ENCODE measurements around the gene EXOC6. TPM values are rescaled to one million over a fixed set of nuclear protein-coding genes. Genes with fewer than 3 reads are reported as not detected.
"Not testable (repeated sequence)": the region's sequence is repeated elsewhere in the genome, so short reads cannot be mapped to it uniquely, and the experiment has no call there.

The EXOC6 gene
- total and polyA plus RNA-seq, 4 donors = 3.0 to 17.6 (median 10.5) TPM

DNA sequence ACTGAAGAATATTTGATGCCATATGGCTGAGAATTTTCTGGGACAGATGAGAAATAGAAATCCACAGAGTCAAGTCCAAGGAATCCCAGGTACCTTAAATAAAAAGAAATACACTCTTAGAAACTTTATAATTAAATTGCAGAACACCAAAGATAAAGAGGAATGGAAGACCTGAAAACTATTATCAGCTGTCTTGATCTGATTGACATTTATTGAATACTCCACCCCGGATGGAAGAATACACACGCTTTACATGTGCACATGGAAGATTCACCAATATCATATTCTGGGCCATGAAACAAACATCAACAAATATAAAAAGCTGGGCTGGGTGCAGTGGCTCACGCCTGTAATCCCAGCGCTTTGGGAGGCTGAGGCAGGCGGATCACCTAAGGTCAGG, 81.6 kb downstream of the EXOC6 start:
- ATAC-seq (ENCODE audit: low FRiP score) = no peak
- H3K27me3 ChIP-seq (ENCODE audit: control insufficient read depth in 1 of 2, insufficient read depth in 2 of 2, low read length in 1 of 2) = no peaks in the 10 kb centered on the region
- 98 to 99% methylated on average over 5 of the region's 5 CpGs for WGBS, 2 donors
- H3K36me3 ChIP-seq (ENCODE audit: control insufficient read depth in 1 of 2, insufficient read depth in 2 of 2, low read length in 1 of 2) = no peaks in the 10 kb centered on the region
- no peaks in the 10 kb centered on the region for H3K9me3 ChIP-seq (ENCODE audit: control insufficient read depth, low read length)
- DNase-seq = no peak
- H3K4me1 ChIP-seq (ENCODE audit: control insufficient read depth in 1 of 2, insufficient read depth in 2 of 2, low read length in 2 of 2) = no peaks in the 10 kb centered on the region
- intact Hi-C loops (cut with DNase I) = no loop called here
- no peak overlapping the region for H3K4me3 ChIP-seq (ENCODE audit: low read length in 2 of 2)
- no peak overlapping the region for H3K27ac ChIP-seq (ENCODE audit: low read depth in 1 of 2, low read length in 2 of 2)

- WGBS, 2 donors = 50 to 91% methylated on average over 1 of the region's 1 CpG
Observed at GRCh38 chr10:92931597-92931996, 83.3 kb downstream of the EXOC6 start.

DNA sequence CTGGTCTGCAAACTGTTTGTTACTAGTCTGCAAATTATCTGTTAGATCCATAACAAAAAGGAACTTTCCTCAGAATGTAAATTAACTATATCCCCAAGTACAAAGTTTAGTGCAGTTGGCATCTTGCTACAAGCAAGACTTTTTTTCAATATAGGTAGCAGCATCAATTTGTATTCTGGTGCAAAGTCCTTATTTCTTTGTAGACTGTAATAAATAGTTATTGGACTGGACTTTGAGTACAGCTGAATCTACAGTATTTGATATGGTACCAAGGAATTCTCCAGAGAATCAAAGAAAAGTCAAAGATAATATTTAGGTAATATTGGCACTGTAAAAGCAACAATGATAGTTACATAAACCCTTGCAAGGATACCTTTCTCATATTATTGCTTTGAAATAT, 89.6 kb downstream of the EXOC6 start:
- Histone ChIP-seq H3K36me3 (ENCODE audit: control insufficient read depth in 1 of 2, insufficient read depth in 2 of 2, low read length in 1 of 2) (no peaks in the 10 kb centered on the region), H3K27ac (ENCODE audit: low read depth in 1 of 2, low read length in 2 of 2) (no peak overlapping the region), H3K4me3 (ENCODE audit: low read length in 2 of 2) (no peak overlapping the region), H3K27me3 (ENCODE audit: control insufficient read depth in 1 of 2, insufficient read depth in 2 of 2, low read length in 1 of 2) (no peaks in the 10 kb centered on the region), H3K4me1 (ENCODE audit: control insufficient read depth in 1 of 2, insufficient read depth in 2 of 2, low read length in 2 of 2) (no peaks in the 10 kb centered on the region), H3K9me3 (ENCODE audit: control insufficient read depth, low read length) (no peaks in the 10 kb centered on the region)
- intact Hi-C loops (cut with DNase I) = no loop called here
- DNase-seq (no peak), ATAC-seq (ENCODE audit: low FRiP score) (no peak)

More at GRCh38 chr10:92931597-92931996, 83.3 kb downstream of the EXOC6 start:
- Histone ChIP-seq H3K4me1 (ENCODE audit: control insufficient read depth in 1 of 2, insufficient read depth in 2 of 2, low read length in 2 of 2) (no peaks in the 10 kb centered on the region), H3K36me3 (ENCODE audit: control insufficient read depth in 1 of 2, insufficient read depth in 2 of 2, low read length in 1 of 2) (no peaks in the 10 kb centered on the region), H3K9me3 (ENCODE audit: control insufficient read depth, low read length) (no peaks in the 10 kb centered on the region), H3K27me3 (ENCODE audit: control insufficient read depth in 1 of 2, insufficient read depth in 2 of 2, low read length in 1 of 2) (no peaks in the 10 kb centered on the region), H3K4me3 (ENCODE audit: low read length in 2 of 2) (no peak overlapping the region), H3K27ac (ENCODE audit: low read depth in 1 of 2, low read length in 2 of 2) (no peak overlapping the region)
- intact Hi-C loops (cut with DNase I) = no loop called here
- no peak for ATAC-seq (ENCODE audit: low FRiP score)
- DNase-seq = no peak

GRCh38 chr10:92938841-92939240, 90.5 kb downstream of the EXOC6 start:
- no peaks in the 10 kb centered on the region for H3K4me1 ChIP-seq (ENCODE audit: control insufficient read depth in 1 of 2, insufficient read depth in 2 of 2, low read length in 2 of 2)

GRCh38 chr10:92942226-92942625, 93.9 kb downstream of the EXOC6 start:
- H3K9me3 ChIP-seq (ENCODE audit: control insufficient read depth, low read length) = no peaks in the 10 kb centered on the region
- no peaks in the 10 kb centered on the region for H3K4me1 ChIP-seq (ENCODE audit: control insufficient read depth in 1 of 2, insufficient read depth in 2 of 2, low read length in 2 of 2)
- H3K27me3 ChIP-seq (ENCODE audit: control insufficient read depth in 1 of 2, insufficient read depth in 2 of 2, low read length in 1 of 2) = no peaks in the 10 kb centered on the region
- H3K27ac ChIP-seq (ENCODE audit: low read depth in 1 of 2, low read length in 2 of 2) = no peak overlapping the region
- DNase-seq (no peak), ATAC-seq (ENCODE audit: low FRiP score) (no peak)
- intact Hi-C loops (cut with DNase I) = no loop called here
- H3K36me3 ChIP-seq (ENCODE audit: control insufficient read depth in 1 of 2, insufficient read depth in 2 of 2, low read length in 1 of 2) = peaks cover 0 to 2% of the 10 kb centered on the region in 2 donors
- H3K4me3 ChIP-seq (ENCODE audit: low read length in 2 of 2) = no peak overlapping the region

More at GRCh38 chr10:92938841-92939240, 90.5 kb downstream of the EXOC6 start:
- Histone ChIP-seq H3K27ac (ENCODE audit: low read depth in 1 of 2, low read length in 2 of 2) (no peak overlapping the region), H3K27me3 (ENCODE audit: control insufficient read depth in 1 of 2, insufficient read depth in 2 of 2, low read length in 1 of 2) (no peaks in the 10 kb centered on the region), H3K36me3 (ENCODE audit: control insufficient read depth in 1 of 2, insufficient read depth in 2 of 2, low read length in 1 of 2) (no peaks in the 10 kb centered on the region), H3K9me3 (ENCODE audit: control insufficient read depth, low read length) (no peaks in the 10 kb centered on the region), H3K4me3 (ENCODE audit: low read length in 2 of 2) (no peak overlapping the region)
- 94 to 100% methylated on average over 1 of the region's 1 CpG for WGBS, 2 donors
- ATAC-seq (ENCODE audit: low FRiP score) = no peak
- intact Hi-C loops (cut with DNase I) = no loop called here
- DNase-seq = no peak

- H3K27ac ChIP-seq (ENCODE audit: low read depth in 1 of 2, low read length in 2 of 2) = no peak overlapping the region
- H3K9me3 ChIP-seq (ENCODE audit: control insufficient read depth, low read length) = no peaks in the 10 kb centered on the region
- DNase-seq = no peak
- ATAC-seq (ENCODE audit: low FRiP score) = no peak
- WGBS, 2 donors = 97 to 98% methylated on average over 3 of the region's 3 CpGs
- H3K27me3 ChIP-seq (ENCODE audit: control insufficient read depth in 1 of 2, insufficient read depth in 2 of 2, low read length in 1 of 2) = no peaks in the 10 kb centered on the region
- H3K4me3 ChIP-seq (ENCODE audit: low read length in 2 of 2) = no peak overlapping the region
- peaks cover 0 to 2% of the 10 kb centered on the region in 2 donors for H3K36me3 ChIP-seq (ENCODE audit: control insufficient read depth in 1 of 2, insufficient read depth in 2 of 2, low read length in 1 of 2)
- intact Hi-C loops (cut with DNase I) = no loop called here
- H3K4me1 ChIP-seq (ENCODE audit: control insufficient read depth in 1 of 2, insufficient read depth in 2 of 2, low read length in 2 of 2) = no peaks in the 10 kb centered on the region
Observed at GRCh38 chr10:92946491-92946890, 98.2 kb downstream of the EXOC6 start.

GRCh38 chr10:92952573-92952972, 104.3 kb downstream of the EXOC6 start:
- ATAC-seq (ENCODE audit: low FRiP score); H3K27ac ChIP-seq (ENCODE audit: low read depth in 1 of 2, low read length in 2 of 2); DNase-seq; intact Hi-C loops (cut with DNase I); H3K36me3 ChIP-seq (ENCODE audit: control insufficient read depth in 1 of 2, insufficient read depth in 2 of 2, low read length in 1 of 2); H3K27me3 ChIP-seq (ENCODE audit: control insufficient read depth in 1 of 2, insufficient read depth in 2 of 2, low read length in 1 of 2); H3K9me3 ChIP-seq (ENCODE audit: control insufficient read depth, low read length); H3K4me3 ChIP-seq (ENCODE audit: low read length in 2 of 2); H3K4me1 ChIP-seq (ENCODE audit: control insufficient read depth in 1 of 2, insufficient read depth in 2 of 2, low read length in 2 of 2): not testable (repeated sequence)

DNA sequence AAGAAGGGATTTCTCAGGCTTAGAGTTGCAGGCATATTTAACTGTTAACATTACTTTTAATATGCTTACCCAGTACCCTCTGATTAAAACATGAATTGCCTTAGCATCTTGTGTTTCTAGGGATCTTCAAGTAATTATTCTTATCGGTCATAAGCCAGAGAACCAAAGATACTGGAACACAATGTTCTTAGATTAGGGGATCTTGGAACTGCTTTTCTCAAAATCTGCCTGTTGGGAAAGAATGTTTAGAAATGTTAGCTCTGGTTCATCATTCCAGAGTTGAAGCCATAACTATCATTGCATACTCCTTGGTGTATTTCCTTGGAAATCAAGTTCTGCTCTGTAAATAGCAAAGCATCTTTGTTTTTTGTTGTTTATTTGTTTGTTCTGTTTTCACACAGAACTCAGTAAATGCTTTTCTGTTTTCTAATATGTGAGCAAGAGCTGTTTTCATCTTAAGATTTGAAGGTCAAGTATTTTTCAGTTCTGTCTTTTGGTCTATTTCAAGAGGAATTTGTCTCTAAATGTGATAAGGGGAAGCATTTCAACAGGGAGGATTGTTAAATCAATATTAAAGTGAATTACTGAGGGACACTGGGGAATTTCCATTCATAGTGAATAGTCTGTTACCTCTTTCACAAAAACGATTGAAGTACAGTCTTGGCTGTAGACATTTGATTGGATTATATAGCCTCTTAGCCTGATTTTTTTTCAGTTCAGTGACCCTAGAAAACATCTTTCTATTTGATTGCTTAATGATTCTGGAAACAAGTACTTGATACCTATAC, 109.1 kb downstream of the EXOC6 start:
- H3K4me1 ChIP-seq (ENCODE audit: control insufficient read depth in 1 of 2, insufficient read depth in 2 of 2, low read length in 2 of 2) = no peaks in the 10 kb centered on the region
- no peak for DNase-seq
- no peaks in the 10 kb centered on the region for H3K9me3 ChIP-seq (ENCODE audit: control insufficient read depth, low read length)
- H3K27ac ChIP-seq (ENCODE audit: low read depth in 1 of 2, low read length in 2 of 2) = no peak overlapping the region
- no peak for ATAC-seq (ENCODE audit: low FRiP score)
- WGBS, 2 donors = 39 to 41% methylated on average over 2 of the region's 2 CpGs
- intact Hi-C loops (cut with DNase I) = no loop called here
- no peaks in the 10 kb centered on the region for H3K27me3 ChIP-seq (ENCODE audit: control insufficient read depth in 1 of 2, insufficient read depth in 2 of 2, low read length in 1 of 2)
- no peaks in the 10 kb centered on the region for H3K36me3 ChIP-seq (ENCODE audit: control insufficient read depth in 1 of 2, insufficient read depth in 2 of 2, low read length in 1 of 2)
- no peak overlapping the region for H3K4me3 ChIP-seq (ENCODE audit: low read length in 2 of 2)

- no peak for DNase-seq
- H3K36me3 ChIP-seq (ENCODE audit: control insufficient read depth in 1 of 2, insufficient read depth in 2 of 2, low read length in 1 of 2) = no peaks in the 10 kb centered on the region
- intact Hi-C loops (cut with DNase I) = loop anchor here (10.0 kb wide), 2 partner anchors 73 to 83 kb away; no protein-coding TSS in a partner anchor
- H3K9me3 ChIP-seq (ENCODE audit: control insufficient read depth, low read length) = no peaks in the 10 kb centered on the region
- no peaks in the 10 kb centered on the region for H3K4me1 ChIP-seq (ENCODE audit: control insufficient read depth in 1 of 2, insufficient read depth in 2 of 2, low read length in 2 of 2)
- H3K27ac ChIP-seq (ENCODE audit: low read depth in 1 of 2, low read length in 2 of 2) = no peak overlapping the region
- 97 to 98% methylated on average over 2 of the region's 2 CpGs for WGBS, 2 donors
- H3K27me3 ChIP-seq (ENCODE audit: control insufficient read depth in 1 of 2, insufficient read depth in 2 of 2, low read length in 1 of 2) = no peaks in the 10 kb centered on the region
- H3K4me3 ChIP-seq (ENCODE audit: low read length in 2 of 2) = no peak overlapping the region
- no peak for ATAC-seq (ENCODE audit: low FRiP score)
Observed at GRCh38 chr10:92961638-92962037, 113.3 kb downstream of the EXOC6 start.
